HL-60 (cell line): ENCODE results near the gene COBL.

Source experiments
- DNase-seq, 2 experiments: peaks; one replicate each; pipeline ENCODE4 v3.0.0-alpha.2; 2010 to 2020; ENCODE audit warnings: low read depth in 1 of 2, low spot score in 1 of 2
- H3K27ac ChIP-seq: fragments of 250-450 bp; sonication (Bioruptor Pico); replicated peaks from 2 replicates; pipeline ENCODE4 v1.5.1; 2020; ENCODE audit warnings: mild to moderate bottlenecking, moderate library complexity
- H3K27me3 ChIP-seq: fragments of 250-450 bp; sonication (Bioruptor Pico); 2 replicates; pipeline ENCODE4 v1.5.1; 2021; ENCODE audit warnings: mild to moderate bottlenecking, moderate library complexity; ENCODE audit not compliant: insufficient read depth, poor library complexity, severe bottlenecking
- H3K4me3 ChIP-seq: replicated peaks from 2 replicates; pipeline ENCODE4 v1.5.1; 2011; ENCODE audit warnings: mild to moderate bottlenecking, control low read depth, low read length; ENCODE audit not compliant: insufficient read depth
- GABPA ChIP-seq: IDR thresholded peaks from 2 replicates; pipeline ENCODE4 v1.6.1; 2012; ENCODE audit warnings: low read depth
- POLR2AphosphoS5 ChIP-seq: IDR thresholded peaks from 2 replicates; pipeline ENCODE4 v1.6.1; 2012; ENCODE audit warnings: low read depth
- SPI1 ChIP-seq: IDR thresholded peaks from 2 replicates; pipeline ENCODE4 v1.6.1; 2012; ENCODE audit warnings: low read depth, mild to moderate bottlenecking, borderline replicate concordance
- TF ChIP-seq, protein P1 (sequence below): IDR thresholded peaks from one replicate; pipeline ENCODE4 v1.5.1; 2011; ENCODE audit warnings: low read length, control low read depth, inconsistent platforms; ENCODE audit not compliant: insufficient read depth
- TF ChIP-seq, protein P2 (sequence below): IDR thresholded peaks from 2 replicates; pipeline ENCODE4 v1.6.1; 2012; ENCODE audit warnings: low read depth; ENCODE audit not compliant: insufficient replicate concordance

The COBL gene

DNA sequence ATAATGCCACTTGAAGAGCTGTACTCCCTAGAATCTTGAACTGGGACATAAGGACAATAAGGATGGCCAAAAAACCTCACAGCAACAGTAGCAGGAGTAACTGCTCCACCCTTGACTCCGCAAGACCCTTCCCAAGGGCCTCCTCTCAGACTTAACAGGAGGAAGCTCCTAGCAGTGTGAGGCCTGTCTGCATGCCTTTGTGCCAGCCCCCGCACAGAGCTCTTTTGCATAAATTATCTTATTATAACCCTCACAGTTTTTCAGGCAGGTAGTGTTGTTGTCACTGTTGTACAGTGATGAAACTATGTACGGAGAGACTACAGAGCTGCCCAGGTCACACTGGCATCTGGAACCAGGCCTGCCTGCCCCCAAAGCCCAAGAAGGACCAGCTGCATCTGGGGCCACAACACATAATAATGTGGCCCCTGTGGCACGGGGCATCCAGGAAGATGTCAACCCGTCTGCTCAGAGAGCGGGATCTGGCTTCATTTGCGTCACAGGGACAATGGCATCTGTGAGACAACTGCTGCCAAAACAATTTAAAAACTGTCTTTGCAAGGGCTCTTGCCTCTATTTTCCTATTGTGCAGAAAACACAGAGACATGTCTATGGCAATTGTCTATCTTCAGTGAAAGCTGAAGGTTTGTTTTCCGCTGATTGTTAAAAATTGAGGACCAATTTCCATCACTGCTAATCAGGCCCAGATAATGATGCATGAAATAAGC lies 284.7 kb downstream of the COBL start:
- TF ChIP-seq GABPA (no peak), POLR2AphosphoS5 (no peak), SPI1 (no peak)
- TF ChIP-seq, protein P1, sequence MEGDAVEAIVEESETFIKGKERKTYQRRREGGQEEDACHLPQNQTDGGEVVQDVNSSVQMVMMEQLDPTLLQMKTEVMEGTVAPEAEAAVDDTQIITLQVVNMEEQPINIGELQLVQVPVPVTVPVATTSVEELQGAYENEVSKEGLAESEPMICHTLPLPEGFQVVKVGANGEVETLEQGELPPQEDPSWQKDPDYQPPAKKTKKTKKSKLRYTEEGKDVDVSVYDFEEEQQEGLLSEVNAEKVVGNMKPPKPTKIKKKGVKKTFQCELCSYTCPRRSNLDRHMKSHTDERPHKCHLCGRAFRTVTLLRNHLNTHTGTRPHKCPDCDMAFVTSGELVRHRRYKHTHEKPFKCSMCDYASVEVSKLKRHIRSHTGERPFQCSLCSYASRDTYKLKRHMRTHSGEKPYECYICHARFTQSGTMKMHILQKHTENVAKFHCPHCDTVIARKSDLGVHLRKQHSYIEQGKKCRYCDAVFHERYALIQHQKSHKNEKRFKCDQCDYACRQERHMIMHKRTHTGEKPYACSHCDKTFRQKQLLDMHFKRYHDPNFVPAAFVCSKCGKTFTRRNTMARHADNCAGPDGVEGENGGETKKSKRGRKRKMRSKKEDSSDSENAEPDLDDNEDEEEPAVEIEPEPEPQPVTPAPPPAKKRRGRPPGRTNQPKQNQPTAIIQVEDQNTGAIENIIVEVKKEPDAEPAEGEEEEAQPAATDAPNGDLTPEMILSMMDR: no peak
- TF ChIP-seq, protein P2, sequence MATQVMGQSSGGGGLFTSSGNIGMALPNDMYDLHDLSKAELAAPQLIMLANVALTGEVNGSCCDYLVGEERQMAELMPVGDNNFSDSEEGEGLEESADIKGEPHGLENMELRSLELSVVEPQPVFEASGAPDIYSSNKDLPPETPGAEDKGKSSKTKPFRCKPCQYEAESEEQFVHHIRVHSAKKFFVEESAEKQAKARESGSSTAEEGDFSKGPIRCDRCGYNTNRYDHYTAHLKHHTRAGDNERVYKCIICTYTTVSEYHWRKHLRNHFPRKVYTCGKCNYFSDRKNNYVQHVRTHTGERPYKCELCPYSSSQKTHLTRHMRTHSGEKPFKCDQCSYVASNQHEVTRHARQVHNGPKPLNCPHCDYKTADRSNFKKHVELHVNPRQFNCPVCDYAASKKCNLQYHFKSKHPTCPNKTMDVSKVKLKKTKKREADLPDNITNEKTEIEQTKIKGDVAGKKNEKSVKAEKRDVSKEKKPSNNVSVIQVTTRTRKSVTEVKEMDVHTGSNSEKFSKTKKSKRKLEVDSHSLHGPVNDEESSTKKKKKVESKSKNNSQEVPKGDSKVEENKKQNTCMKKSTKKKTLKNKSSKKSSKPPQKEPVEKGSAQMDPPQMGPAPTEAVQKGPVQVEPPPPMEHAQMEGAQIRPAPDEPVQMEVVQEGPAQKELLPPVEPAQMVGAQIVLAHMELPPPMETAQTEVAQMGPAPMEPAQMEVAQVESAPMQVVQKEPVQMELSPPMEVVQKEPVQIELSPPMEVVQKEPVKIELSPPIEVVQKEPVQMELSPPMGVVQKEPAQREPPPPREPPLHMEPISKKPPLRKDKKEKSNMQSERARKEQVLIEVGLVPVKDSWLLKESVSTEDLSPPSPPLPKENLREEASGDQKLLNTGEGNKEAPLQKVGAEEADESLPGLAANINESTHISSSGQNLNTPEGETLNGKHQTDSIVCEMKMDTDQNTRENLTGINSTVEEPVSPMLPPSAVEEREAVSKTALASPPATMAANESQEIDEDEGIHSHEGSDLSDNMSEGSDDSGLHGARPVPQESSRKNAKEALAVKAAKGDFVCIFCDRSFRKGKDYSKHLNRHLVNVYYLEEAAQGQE: no peak
- no peak overlapping the region for H3K4me3 ChIP-seq
- H3K27me3 ChIP-seq: peaks cover 3% of the 10 kb centered on the region
- H3K27ac ChIP-seq: no peak overlapping the region
- no peak for DNase-seq

DNA sequence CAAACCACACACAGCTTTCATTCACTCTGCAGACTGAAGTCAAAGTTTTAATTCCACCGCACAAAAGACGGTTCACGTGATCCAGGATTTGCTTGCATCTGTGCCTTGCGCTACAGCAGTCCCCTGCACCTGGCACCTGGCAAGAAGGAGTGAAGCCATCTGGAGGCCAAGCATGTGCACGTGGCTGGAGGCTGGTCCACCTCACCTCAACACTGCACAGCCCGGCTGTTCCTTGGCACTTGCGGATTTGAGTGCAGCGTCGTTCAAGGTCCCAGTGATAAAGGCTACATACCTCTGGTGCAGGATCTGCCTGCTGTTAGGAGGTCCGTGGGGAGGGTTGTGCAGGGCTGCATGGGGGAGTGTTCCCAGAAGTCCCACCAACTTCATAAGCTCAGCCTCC lies 285.4 kb downstream of the COBL start:
- peaks cover 3% of the 10 kb centered on the region for H3K27me3 ChIP-seq
- no peak for DNase-seq
- H3K27ac ChIP-seq: no peak overlapping the region
- H3K4me3 ChIP-seq: no peak overlapping the region
- TF ChIP-seq, protein P2: no peak
- no peak for TF ChIP-seq POLR2AphosphoS5

DNA sequence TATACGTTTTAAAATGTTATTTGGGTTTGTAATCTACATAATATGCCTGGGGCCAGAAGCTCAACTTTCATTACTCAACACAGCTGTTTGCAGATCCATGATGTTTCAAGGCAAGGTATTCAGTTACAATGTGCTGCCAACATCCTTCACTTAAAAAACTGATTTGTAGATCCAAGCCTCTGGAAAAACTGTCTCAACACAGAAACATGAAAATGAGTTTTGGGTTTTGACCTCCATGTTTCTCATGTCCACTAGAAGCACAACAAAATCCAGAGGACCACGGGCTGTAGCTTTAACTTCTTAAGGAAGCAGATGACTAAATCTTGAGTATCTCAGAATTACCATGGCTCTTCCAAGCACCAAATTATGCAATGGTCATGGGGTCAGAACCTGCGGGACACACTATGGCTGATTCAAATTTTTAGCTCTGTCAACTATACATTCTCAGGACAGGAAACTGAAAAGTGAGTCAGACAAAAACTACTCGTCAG lies 286.9 kb downstream of the COBL start:
- Histone ChIP-seq H3K27ac (no peak overlapping the region), H3K4me3 (no peak overlapping the region), H3K27me3 (peaks cover 3% of the 10 kb centered on the region)
- TF ChIP-seq SPI1: no peak
- TF ChIP-seq, protein P1: no peak
- no peak for DNase-seq

DNA sequence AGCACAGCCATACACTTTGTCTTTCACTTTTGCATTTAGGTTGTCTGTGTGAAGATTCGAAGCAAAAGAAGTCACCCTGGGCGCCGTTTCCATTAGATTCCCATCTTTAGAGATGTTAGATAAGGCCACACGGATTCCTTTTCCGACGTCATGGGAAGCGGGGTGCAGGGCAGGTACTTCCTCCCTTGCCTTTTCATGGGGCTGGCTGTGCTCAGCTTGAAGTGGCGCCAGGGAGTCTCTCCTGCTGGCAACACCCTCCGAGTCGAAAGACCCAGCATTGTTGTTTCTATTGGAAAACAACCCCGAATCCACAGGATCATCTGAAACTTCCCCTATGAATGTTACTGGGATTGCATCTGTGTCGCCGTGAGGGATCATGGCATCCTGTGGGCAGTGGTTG lies 287.5 kb downstream of the COBL start:
- no peak for DNase-seq
- H3K27me3 ChIP-seq: peaks cover 3% of the 10 kb centered on the region
- TF ChIP-seq SPI1: no peak
- no peak for TF ChIP-seq GABPA
- TF ChIP-seq, protein P2: no peak
- TF ChIP-seq POLR2AphosphoS5: no peak
- TF ChIP-seq, protein P1: no peak
- H3K4me3 ChIP-seq: no peak overlapping the region
- H3K27ac ChIP-seq: no peak overlapping the region
